ENCODE results near the gene M1AP. TPM values are rescaled to one million over a fixed set of nuclear protein-coding genes. Genes with fewer than 3 reads are reported as not detected.
A peak's percentile ranks its signal among the peaks of the same experiment; 100 is the strongest.

Gene M1AP
- total and polyA plus RNA-seq, 9 of the 15 experiments (the other 6 are each of a cell fraction or from before 2014, with no cell fraction given): 0.06 to 0.33 (median 0.11) TPM; not detected in 4

DNA sequence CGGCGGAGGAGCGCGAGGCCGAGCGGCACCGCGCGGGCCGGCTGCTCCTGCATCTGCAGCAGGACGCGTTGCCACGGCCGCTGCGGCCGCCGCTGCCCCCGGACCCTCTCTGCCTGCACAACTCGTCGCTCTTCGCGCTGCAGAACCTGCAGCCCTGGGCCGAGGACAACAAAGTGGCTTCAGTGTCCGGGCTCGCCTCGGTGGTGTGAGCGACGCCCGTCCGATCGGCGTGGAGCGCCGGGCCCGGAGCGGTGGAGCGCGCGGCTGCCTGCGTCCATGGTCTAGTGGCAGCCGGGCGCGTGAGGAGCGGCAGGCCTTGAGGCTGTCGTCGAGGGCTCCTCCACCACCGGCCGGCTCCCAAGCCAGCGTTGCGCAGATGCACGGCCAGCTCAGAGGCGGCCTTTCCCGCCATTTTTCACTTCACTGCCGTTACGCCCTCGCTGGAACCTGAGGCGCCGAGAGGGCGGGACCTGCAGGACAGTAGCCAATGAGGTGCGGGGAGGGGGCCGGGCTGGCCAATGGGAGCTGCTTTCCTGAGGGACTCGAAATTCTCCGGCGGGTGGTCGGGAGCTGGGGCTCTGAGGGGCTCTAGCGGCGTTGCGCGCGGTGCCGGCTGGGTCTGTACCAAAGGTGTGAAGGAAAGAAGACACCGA, 132.0 kb downstream of the M1AP start:
- 86% methylated on average over 44 of the region's 72 CpGs for WGBS (ENCODE audit: insufficient coverage, low coverage, missing lambda C conversion rate)
- no peaks in the 10 kb centered on the region for H3K9me3 ChIP-seq (replicated peaks; ENCODE audit: control insufficient read depth, insufficient read depth, low read depth, low read length)
- no peak for TF ChIP-seq PRMT5 (CRISPR knock-in tag; IDR thresholded peaks at IDR 0.05)
- TF ChIP-seq, protein P1, sequence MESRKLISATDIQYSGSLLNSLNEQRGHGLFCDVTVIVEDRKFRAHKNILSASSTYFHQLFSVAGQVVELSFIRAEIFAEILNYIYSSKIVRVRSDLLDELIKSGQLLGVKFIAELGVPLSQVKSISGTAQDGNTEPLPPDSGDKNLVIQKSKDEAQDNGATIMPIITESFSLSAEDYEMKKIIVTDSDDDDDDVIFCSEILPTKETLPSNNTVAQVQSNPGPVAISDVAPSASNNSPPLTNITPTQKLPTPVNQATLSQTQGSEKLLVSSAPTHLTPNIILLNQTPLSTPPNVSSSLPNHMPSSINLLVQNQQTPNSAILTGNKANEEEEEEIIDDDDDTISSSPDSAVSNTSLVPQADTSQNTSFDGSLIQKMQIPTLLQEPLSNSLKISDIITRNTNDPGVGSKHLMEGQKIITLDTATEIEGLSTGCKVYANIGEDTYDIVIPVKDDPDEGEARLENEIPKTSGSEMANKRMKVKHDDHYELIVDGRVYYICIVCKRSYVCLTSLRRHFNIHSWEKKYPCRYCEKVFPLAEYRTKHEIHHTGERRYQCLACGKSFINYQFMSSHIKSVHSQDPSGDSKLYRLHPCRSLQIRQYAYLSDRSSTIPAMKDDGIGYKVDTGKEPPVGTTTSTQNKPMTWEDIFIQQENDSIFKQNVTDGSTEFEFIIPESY (CRISPR knock-in tag; IDR thresholded peaks at IDR 0.05): peak; percentile 35; the same call in 1 of the 2 replicates
- TF ChIP-seq, protein P2, sequence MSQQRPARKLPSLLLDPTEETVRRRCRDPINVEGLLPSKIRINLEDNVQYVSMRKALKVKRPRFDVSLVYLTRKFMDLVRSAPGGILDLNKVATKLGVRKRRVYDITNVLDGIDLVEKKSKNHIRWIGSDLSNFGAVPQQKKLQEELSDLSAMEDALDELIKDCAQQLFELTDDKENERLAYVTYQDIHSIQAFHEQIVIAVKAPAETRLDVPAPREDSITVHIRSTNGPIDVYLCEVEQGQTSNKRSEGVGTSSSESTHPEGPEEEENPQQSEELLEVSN (IDR thresholded peaks at IDR 0.05; ENCODE audit: borderline replicate concordance in 1 of 2, extremely low read depth in 1 of 2, insufficient read depth in 1 of 2, insufficient read length in 1 of 2, low read depth in 1 of 2, low read length in 1 of 2, poor library complexity in 1 of 2, severe bottlenecking in 1 of 2): peak in 1 of 2 experiments; percentile 36
- H3K79me2 ChIP-seq (ENCODE audit: control insufficient read depth, insufficient read depth, low read length): no peaks in the 10 kb centered on the region
- ATAC-seq: no peak
- no peaks in the 10 kb centered on the region for H3K36me3 ChIP-seq (ENCODE audit: control insufficient read depth, insufficient read depth, low read length)
- CTCF ChIA-PET (ENCODE audit: low intra/inter-chr PET ratio): no interaction called here
- in situ Hi-C loops (cut with MboI): no loop called here
- DNase-seq (ENCODE audit: extremely low read depth in 1 of 4, low spot score in 3 of 4): peak in 1 of 4 experiments; percentile 49
- no TSS peak for BruUV-seq (replicated peaks)
- no peaks in the 10 kb centered on the region for H3K27me3 ChIP-seq (ENCODE audit: control insufficient read depth in 2 of 2, insufficient read depth in 2 of 2, low read length in 2 of 2)
- no peak overlapping the region for H3K27ac ChIP-seq (ENCODE audit: extremely low read depth, low read depth, low read length)
- H3K4me2 ChIP-seq (ENCODE audit: insufficient read depth, low read length): no peak overlapping the region
- intact Hi-C loops (cut with micrococcal nuclease): no loop called here
- POLR2A ChIA-PET: no interaction called here
- H2AFZ ChIP-seq (ENCODE audit: low read depth, low read length): no peak overlapping the region
- no peaks in the 10 kb centered on the region for H4K20me1 ChIP-seq (replicated peaks; ENCODE audit: control insufficient read depth, insufficient read depth, low read length)
- H3K4me1 ChIP-seq (replicated peaks in 1 of 2; ENCODE audit: control insufficient read depth in 2 of 2, insufficient read depth in 2 of 2, low read length in 2 of 2): peaks cover 0 to 19% of the 10 kb centered on the region in 2 experiments; a peak in 3 of 5 replicates
- no peaks in the 10 kb centered on the region for H3K9me1 ChIP-seq (ENCODE audit: control insufficient read depth, insufficient read depth, low read length)
- H3K9ac ChIP-seq (ENCODE audit: insufficient read depth in 1 of 2, low read depth in 2 of 2, low read length in 2 of 2): no peak overlapping the region
- FAIRE-seq: no peak
- H3K4me3 ChIP-seq: no peak overlapping the region
